ENCODE results near the gene SOX13. TPM values are rescaled to one million over a fixed set of nuclear protein-coding genes. Genes with fewer than 3 reads are reported as not detected.

SOX13 gene
- total and polyA plus RNA-seq, 9 of the 15 experiments (the other 6 are each of a cell fraction or from before 2014, with no cell fraction given): 0.03 to 0.35 (median 0.06) TPM; not detected in 5

- TF ChIP-seq ZNF395 (CRISPR knock-in tag; IDR thresholded peaks at IDR 0.05) (no peak), ID3 (CRISPR knock-in tag; IDR thresholded peaks at IDR 0.05) (no peak), ID3 (tag; IDR thresholded peaks at IDR 0.05) (no peak), PHF21A (IDR thresholded peaks at IDR 0.05; ENCODE audit: borderline replicate concordance, low read depth) (no peak), TEAD2 (tag; IDR thresholded peaks at IDR 0.05) (no peak), HNRNPH1 (optimal IDR thresholded peaks at IDR 0.05; ENCODE audit: low read depth, low read length) (no peak), HOXB6 (CRISPR knock-in tag; IDR thresholded peaks at IDR 0.05; ENCODE audit: borderline replicate concordance) (no peak), AFF1 (IDR thresholded peaks at IDR 0.05; ENCODE audit: low read depth in 1 of 2, partially characterized antibody in 2 of 2) (no peak), SIX5 (IDR thresholded peaks at IDR 0.05; ENCODE audit: borderline replicate concordance in 1 of 2, insufficient read depth in 1 of 2, low read depth in 1 of 2, low read length in 2 of 2) (no peak), ADNP (tag; IDR thresholded peaks at IDR 0.05) (no peak), NKRF (IDR thresholded peaks at IDR 0.05; ENCODE audit: borderline replicate concordance) (no peak), ZBTB34 (CRISPR knock-in tag; IDR thresholded peaks at IDR 0.05) (no peak), FOXP1 (CRISPR knock-in tag; IDR thresholded peaks at IDR 0.05) (no peak), NCOR1 (IDR thresholded peaks at IDR 0.05) (no peak), GABPA (tag; conservative IDR thresholded peaks at IDR 0.05; ENCODE audit: low read depth) (no peak)
Measured at GRCh38 chr1:204128964-204129896, 56.3 kb downstream of the SOX13 start (continued).
